ENCODE data around the gene LRFN2. TPM values are rescaled to one million over a fixed set of nuclear protein-coding genes. Genes with fewer than 3 reads are reported as not detected.

Gene LRFN2
- total and polyA plus RNA-seq, 2 donors (not counting 1 experiment from before 2014, with no cell fraction given) = not detected

DNA sequence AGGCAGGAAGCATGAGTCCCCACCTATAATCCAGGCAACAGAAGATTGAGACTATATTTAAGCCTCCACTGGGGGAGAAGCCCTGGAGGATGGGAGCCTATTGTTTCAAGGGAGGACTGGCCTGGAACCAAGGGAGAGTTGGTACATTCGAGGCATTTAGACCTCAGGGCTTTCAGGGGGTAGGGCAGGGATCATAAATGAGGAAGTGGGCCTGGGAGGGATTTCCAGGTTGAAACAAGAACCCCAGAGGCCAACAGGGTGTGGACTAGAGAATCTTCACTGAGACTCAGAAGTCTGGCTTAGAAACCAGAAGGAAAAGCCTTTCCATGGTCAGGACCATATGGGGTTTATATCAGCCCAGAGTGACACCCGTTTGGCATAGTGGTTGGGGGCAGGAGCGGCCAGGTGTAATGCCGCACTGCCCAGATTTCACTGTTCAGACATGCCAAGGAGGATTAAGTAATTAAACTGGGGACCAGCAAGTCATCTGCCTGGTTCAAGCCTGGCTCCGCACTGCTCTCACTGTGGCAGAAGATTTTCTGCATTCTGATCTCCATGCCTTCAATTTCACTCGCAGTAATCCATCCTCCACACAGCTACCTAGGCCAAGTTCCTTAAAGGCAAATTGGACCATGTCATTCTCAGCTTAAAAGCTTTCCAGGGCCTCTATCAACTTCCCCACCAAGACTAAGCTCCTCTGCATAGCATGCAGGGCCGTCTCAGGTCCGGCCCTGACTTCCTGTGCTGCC is 17.8 kb downstream of the LRFN2 start:
- Histone ChIP-seq H3K36me3 (replicated peaks in 1 of 2; ENCODE audit: control extremely low read depth in 1 of 2, control insufficient read depth in 1 of 2, extremely low read depth in 1 of 2, insufficient read depth in 2 of 2, low read length in 1 of 2) (no peaks in the 10 kb centered on the region), H3K9me3 (ENCODE audit: control extremely low read depth in 1 of 3, control insufficient read depth in 2 of 3, insufficient read depth in 1 of 3, low read length in 2 of 3) (no peaks in the 10 kb centered on the region), H3K79me2 (ENCODE audit: control insufficient read depth, insufficient read depth, low read length) (no peaks in the 10 kb centered on the region), H3K9ac (ENCODE audit: low read length) (no peak overlapping the region), H4K20me1 (ENCODE audit: control insufficient read depth, insufficient read depth, low read length, poor library complexity, severe bottlenecking) (no peaks in the 10 kb centered on the region), H2AFZ (ENCODE audit: insufficient read depth, low read depth, low read length, poor library complexity, severe bottlenecking) (no peak overlapping the region), H3K4me1 (ENCODE audit: control insufficient read depth in 2 of 2, insufficient read depth in 2 of 2, low read length in 2 of 2) (peaks cover 0 to 8% of the 10 kb centered on the region in 2 donors), H3K27me3 (replicated peaks in 1 of 4; ENCODE audit: control extremely low read depth in 1 of 4, control insufficient read depth in 3 of 4, insufficient read depth in 4 of 4, low read length in 3 of 4) (no peaks in the 10 kb centered on the region), H3K4me3 (ENCODE audit: control extremely low read depth in 1 of 5, extremely low read depth in 1 of 5, insufficient read depth in 1 of 5, low read depth in 2 of 5, low read length in 4 of 5) (no peak overlapping the region), H3K4me2 (replicated peaks; ENCODE audit: low read depth, low read length, poor library complexity, severe bottlenecking) (no peak overlapping the region), H3K27ac (ENCODE audit: low read length in 2 of 2) (no peak overlapping the region)
- H3K4me3 Mint-ChIP-seq = no peak overlapping the region
- no peak for DNase-seq
- WGBS (ENCODE audit: insufficient coverage) = 80% methylated on average over 8 of the region's 8 CpGs
- no peak for ATAC-seq (ENCODE audit: low read depth)
- TF ChIP-seq, protein P1, sequence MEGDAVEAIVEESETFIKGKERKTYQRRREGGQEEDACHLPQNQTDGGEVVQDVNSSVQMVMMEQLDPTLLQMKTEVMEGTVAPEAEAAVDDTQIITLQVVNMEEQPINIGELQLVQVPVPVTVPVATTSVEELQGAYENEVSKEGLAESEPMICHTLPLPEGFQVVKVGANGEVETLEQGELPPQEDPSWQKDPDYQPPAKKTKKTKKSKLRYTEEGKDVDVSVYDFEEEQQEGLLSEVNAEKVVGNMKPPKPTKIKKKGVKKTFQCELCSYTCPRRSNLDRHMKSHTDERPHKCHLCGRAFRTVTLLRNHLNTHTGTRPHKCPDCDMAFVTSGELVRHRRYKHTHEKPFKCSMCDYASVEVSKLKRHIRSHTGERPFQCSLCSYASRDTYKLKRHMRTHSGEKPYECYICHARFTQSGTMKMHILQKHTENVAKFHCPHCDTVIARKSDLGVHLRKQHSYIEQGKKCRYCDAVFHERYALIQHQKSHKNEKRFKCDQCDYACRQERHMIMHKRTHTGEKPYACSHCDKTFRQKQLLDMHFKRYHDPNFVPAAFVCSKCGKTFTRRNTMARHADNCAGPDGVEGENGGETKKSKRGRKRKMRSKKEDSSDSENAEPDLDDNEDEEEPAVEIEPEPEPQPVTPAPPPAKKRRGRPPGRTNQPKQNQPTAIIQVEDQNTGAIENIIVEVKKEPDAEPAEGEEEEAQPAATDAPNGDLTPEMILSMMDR (IDR thresholded peaks at IDR 0.05) = no peak
- no peak for TF ChIP-seq EZH2 (IDR thresholded peaks at IDR 0.05; ENCODE audit: borderline replicate concordance, insufficient read depth, low read depth, low read length, poor library complexity, severe bottlenecking)
- intact Hi-C loops (cut with micrococcal nuclease) = no loop called here
- peaks cover 14% of the 10 kb centered on the region for H3K4me1 Mint-ChIP-seq
- ChIA-PET POLR2A (no interaction called here), CTCF (no interaction called here)
- no peaks in the 10 kb centered on the region for H3K9me3 Mint-ChIP-seq (ENCODE audit: insufficient read depth)
- H3K27ac Mint-ChIP-seq = no peak overlapping the region
- H3K27me3 Mint-ChIP-seq = no peaks in the 10 kb centered on the region

DNA sequence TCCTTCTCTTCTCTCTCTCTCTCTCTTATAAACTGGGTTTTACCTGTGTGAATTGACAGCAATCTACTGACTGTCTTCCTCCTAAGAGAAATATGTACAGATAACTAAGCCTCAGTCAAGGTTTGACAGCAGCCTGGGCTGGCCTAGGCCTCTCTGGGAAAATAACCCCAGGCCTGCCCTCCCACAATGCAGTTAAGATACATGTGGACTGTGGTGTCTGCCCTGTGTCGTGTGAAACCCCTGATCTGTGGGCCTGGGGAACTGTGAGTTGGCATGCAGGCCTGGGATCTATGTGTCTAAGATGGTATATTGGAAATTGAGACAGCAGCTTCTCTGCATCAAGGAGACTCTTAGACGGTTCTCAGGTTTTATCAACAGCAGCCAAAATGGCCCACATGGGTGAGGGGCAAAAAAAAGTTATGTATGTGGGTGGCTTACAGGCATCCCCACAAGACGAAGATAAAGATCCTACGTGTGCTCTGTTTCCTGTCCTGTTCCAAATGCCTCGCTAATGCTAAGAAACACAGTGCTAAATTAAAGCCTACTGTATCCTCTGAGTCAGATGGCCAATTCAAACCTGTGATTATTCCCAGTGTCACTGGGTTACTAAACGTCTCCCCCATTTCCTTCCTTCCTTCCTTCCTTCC is 19.0 kb downstream of the LRFN2 start:
- no peaks in the 10 kb centered on the region for H3K9me3 ChIP-seq (ENCODE audit: control extremely low read depth in 1 of 3, control insufficient read depth in 2 of 3, insufficient read depth in 1 of 3, low read length in 2 of 3)
- DNase-seq = no peak
- no peaks in the 10 kb centered on the region for H3K27me3 ChIP-seq (replicated peaks in 1 of 4; ENCODE audit: control extremely low read depth in 1 of 4, control insufficient read depth in 3 of 4, insufficient read depth in 4 of 4, low read length in 3 of 4)
- no peak for TF ChIP-seq EZH2 (IDR thresholded peaks at IDR 0.05; ENCODE audit: borderline replicate concordance, insufficient read depth, low read depth, low read length, poor library complexity, severe bottlenecking)
- TF ChIP-seq, protein P1 (IDR thresholded peaks at IDR 0.05) = no peak
- no peaks in the 10 kb centered on the region for H3K36me3 ChIP-seq (replicated peaks in 1 of 2; ENCODE audit: control extremely low read depth in 1 of 2, control insufficient read depth in 1 of 2, extremely low read depth in 1 of 2, insufficient read depth in 2 of 2, low read length in 1 of 2)
- H3K9me3 Mint-ChIP-seq (ENCODE audit: insufficient read depth) = no peaks in the 10 kb centered on the region
- WGBS (ENCODE audit: insufficient coverage) = 58% methylated on average over 4 of the region's 6 CpGs
- POLR2A ChIA-PET = no interaction called here
- intact Hi-C loops (cut with micrococcal nuclease) = no loop called here
- CTCF ChIA-PET = no interaction called here
- peaks cover 12% of the 10 kb centered on the region for H3K4me1 Mint-ChIP-seq
- no peak overlapping the region for H3K9ac ChIP-seq (ENCODE audit: low read length)
- H2AFZ ChIP-seq (ENCODE audit: insufficient read depth, low read depth, low read length, poor library complexity, severe bottlenecking) = no peak overlapping the region
- no peak overlapping the region for H3K4me3 ChIP-seq (ENCODE audit: control extremely low read depth in 1 of 5, extremely low read depth in 1 of 5, insufficient read depth in 1 of 5, low read depth in 2 of 5, low read length in 4 of 5)
- no peak for ATAC-seq (ENCODE audit: low read depth)
- H3K4me2 ChIP-seq (replicated peaks; ENCODE audit: low read depth, low read length, poor library complexity, severe bottlenecking) = no peak overlapping the region
- no peaks in the 10 kb centered on the region for H3K27me3 Mint-ChIP-seq
- no peak overlapping the region for H3K4me3 Mint-ChIP-seq
- H3K27ac ChIP-seq (ENCODE audit: low read length in 2 of 2) = no peak overlapping the region
- peaks cover 0 to 3% of the 10 kb centered on the region in 2 donors for H3K4me1 ChIP-seq (ENCODE audit: control insufficient read depth in 2 of 2, insufficient read depth in 2 of 2, low read length in 2 of 2)
- no peaks in the 10 kb centered on the region for H4K20me1 ChIP-seq (ENCODE audit: control insufficient read depth, insufficient read depth, low read length, poor library complexity, severe bottlenecking)
- H3K79me2 ChIP-seq (ENCODE audit: control insufficient read depth, insufficient read depth, low read length) = no peaks in the 10 kb centered on the region
- H3K27ac Mint-ChIP-seq = no peak overlapping the region
